IPS-11a (cell line): ENCODE measurements around the gene TMEM140.

Experiments
- H3K4me3 ChIP-seq: one replicate; pipeline ENCODE4 v1.5.1; 2013; ENCODE audit warnings: low read depth, low read length, control low read depth

TMEM140 gene

GRCh38 chr7:135211946-135212685 lies 64.2 kb downstream of the TMEM140 start:
- peak overlapping the region; percentile 81 for H3K4me3 ChIP-seq

GRCh38 chr7:135213831-135214230 lies 66.0 kb downstream of the TMEM140 start:
- H3K4me3 ChIP-seq = no peak overlapping the region

- H3K4me3 ChIP-seq = no peak overlapping the region
These were observed 67.3 kb downstream of the TMEM140 start for GRCh38 chr7:135215180-135215579.

- no peak overlapping the region for H3K4me3 ChIP-seq
These were observed 67.8 kb downstream of the TMEM140 start for GRCh38 chr7:135215698-135216097.
